NCI-H2029 treated with DMSO at 0.1 percent for 48 hours (cell line): Measurements from ENCODE around the gene CCNC.

Experiments used
- DNase-seq: peaks from one replicate; lab custom pipeline; 2025; lab: John Stamatoyannopoulos, UW

Gene CCNC

GRCh38 chr6:99568103-99568933 lies at the start of gene CCNC:
TSS of gene CCNC (minus strand) at chr6:99568660. CDS start at chr6:99568527, 133 bp downstream.
- peak; percentile 90 for DNase-seq

DNA sequence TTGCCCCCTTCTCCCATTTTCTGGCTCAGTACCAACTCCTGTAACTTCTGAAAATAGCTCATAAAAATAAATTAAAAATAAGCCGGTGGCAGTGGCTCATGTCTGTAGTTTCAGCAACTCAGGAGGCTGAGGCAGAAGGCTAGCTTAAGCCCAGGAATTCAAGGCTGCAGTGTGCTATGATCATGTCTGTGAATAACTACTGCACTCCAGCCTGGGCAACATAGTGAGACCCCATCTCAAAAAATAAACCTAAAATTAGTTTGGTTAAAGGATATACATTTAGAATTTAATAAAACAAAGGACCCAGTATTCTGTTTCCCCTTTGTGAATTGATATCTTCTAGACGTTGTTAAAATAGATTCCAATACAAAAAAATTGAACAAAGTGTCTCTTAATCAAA lies 48.7 kb upstream of the CCNC start:
- no peak for DNase-seq

DNA sequence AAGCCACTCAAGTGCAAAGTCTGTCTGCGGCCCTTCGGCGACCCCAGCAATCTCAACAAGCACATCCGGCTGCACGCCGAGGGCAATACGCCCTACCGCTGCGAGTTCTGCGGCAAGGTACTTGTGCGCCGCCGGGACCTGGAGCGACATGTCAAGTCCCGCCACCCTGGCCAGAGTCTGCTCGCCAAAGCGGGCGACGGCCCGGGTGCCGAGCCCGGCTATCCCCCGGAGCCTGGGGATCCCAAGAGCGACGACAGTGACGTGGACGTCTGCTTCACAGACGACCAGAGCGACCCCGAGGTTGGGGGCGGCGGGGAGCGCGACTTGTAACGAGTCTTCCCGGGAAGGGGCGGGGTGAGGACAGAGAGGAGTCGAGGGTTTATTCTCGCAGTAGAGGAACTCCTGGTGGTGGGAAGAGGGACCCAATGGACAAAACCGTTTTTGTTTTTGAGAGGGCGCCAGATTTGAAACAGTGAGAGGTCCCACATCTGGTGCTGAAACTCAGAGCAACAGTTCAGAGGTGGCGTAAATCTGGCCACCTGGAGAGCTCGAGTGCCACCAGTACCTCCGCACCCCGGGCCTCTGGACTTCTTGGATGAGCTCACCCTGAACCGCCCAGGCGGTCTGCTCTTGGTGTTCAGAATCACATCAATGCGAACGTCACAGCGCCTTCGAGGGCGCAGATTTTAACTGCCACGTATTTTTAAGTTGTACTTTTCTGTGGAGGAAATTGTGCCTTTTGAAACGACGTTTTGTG lies 46.1 kb upstream of the CCNC start:
- no peak for DNase-seq

DNA sequence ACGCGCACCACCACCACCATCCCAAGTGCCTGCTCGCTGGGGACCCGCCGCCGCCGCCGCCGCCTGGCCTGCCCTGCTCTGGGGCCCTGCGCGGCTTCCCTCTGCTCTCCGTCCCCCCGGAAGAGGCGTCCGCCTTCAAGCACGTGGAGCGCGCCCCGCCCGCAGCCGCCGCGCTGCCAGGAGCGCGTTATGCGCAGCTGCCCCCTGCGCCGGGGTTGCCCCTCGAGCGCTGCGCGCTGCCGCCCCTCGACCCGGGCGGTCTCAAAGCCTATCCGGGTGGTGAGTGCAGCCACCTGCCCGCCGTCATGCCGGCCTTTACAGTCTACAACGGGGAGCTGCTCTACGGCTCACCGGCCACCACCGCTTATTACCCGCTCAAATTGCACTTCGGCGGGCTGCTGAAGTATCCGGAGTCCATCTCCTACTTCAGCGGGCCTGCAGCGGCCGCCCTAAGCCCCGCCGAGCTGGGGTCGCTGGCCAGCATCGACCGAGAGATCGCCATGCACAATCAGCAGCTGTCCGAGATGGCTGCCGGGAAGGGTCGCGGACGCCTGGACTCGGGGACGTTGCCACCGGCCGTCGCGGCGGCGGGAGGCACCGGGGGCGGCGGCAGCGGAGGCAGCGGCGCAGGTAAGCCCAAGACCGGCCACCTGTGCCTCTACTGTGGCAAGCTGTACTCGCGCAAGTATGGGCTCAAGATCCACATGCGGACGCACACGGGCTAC lies 45.4 kb upstream of the CCNC start:
- no peak for DNase-seq

DNA sequence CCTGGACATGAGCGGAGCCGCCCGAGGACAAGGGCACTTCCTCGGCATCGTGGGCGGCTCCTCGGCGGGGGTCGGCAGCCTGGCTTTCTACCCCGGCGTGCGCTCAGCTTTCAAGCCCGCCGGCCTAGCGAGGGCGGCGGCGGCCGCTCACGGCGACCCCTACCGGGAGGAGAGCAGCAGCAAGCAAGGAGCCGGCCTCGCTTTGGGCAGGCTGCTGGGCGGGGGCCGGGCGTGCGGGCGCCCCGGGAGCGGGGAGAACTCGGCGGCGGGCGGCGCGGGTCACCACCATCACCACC lies 44.9 kb upstream of the CCNC start:
- DNase-seq: no peak

- no peak for DNase-seq
Measured at GRCh38 chr6:99612551-99613408, 44.3 kb upstream of the CCNC start.

DNA sequence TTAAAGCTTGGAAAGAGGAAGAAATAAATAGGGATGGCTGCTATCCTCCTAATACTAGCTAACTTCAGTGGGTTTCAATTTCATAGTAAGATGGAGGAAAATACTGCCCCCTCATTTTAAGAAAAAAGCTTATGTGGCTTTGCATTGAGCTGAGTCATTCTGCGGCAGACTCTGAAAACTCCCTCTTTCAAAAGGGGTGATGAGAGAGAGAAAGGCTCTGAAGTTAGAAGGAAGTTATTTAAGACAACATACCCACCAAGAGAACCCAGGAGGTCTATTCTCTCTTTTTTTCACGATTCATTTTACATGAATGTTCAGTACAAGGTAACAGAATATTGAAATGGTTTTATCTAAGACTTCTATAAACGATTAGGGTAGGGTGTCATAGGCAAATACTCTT lies 42.7 kb upstream of the CCNC start:
- no peak for DNase-seq

GRCh38 chr6:99609905-99610489 lies 41.5 kb upstream of the CCNC start:
- no peak for DNase-seq

DNA sequence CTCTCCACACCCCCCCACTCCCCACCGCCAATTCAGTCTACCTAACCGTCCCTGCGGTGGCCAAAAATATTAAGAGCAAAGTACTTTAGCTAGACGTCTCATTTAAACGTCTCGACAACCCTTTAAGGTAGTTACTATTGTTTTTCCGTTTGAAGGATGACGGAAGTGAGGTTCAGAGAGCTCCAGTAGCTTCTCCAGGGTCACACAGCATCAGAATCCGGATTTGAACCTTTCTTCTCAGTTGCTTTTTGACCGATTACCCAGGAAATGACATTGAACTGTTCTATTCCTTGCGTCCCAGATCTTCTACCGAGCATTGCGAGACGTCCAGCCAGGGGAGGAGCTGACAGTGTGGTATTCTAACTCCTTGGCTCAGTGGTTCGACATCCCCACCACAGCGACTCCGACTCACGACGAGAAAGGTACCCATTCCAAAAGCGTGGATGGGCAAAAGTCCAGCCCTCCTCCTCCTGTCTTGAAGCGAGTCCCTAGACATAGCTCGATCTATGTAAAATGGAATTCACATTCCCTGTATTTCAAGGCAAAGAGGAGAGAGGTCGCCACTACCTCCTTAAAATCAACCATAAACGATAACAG lies 40.5 kb upstream of the CCNC start:
- DNase-seq: no peak

GRCh38 chr6:99608059-99608885 lies 39.8 kb upstream of the CCNC start:
- no peak for DNase-seq

DNA sequence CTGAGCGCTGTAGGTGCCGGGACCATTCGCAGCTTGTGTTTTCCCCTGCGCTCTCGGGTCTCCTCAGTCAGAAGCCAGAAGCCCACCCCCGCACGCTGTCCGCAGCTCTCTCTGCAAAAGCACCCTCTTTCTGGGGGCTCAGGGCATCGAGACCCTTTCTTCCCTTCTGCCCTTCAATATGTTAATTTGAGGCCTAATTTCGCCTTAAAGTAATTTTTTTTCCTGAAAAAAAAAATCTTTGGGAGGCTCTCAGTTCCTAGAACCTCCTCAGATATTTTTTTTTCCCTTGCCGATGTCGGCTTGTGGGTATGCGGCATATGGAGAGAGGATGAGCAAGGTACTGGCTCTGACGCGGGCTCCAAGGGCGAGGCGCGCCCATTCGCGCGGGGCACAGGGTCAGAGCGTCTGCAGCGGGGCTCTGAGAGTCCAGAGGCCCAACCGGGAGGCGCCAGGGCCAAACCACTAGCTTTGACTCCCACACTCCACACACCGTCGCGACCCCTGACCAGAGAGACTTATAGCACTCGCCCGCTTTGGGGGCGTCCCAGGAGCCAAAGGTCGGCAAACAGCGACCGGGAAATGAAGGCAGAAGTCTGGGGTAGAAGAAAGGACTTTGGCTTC lies 39.1 kb upstream of the CCNC start:
- no peak for DNase-seq

- no peak for DNase-seq
Measured at GRCh38 chr6:99606656-99607415, 38.4 kb upstream of the CCNC start, which contains the start of gene PRDM13. TSS of gene PRDM13 (plus strand) at chr6:99606833. CDS start at chr6:99607035, 202 bp downstream.

DNA sequence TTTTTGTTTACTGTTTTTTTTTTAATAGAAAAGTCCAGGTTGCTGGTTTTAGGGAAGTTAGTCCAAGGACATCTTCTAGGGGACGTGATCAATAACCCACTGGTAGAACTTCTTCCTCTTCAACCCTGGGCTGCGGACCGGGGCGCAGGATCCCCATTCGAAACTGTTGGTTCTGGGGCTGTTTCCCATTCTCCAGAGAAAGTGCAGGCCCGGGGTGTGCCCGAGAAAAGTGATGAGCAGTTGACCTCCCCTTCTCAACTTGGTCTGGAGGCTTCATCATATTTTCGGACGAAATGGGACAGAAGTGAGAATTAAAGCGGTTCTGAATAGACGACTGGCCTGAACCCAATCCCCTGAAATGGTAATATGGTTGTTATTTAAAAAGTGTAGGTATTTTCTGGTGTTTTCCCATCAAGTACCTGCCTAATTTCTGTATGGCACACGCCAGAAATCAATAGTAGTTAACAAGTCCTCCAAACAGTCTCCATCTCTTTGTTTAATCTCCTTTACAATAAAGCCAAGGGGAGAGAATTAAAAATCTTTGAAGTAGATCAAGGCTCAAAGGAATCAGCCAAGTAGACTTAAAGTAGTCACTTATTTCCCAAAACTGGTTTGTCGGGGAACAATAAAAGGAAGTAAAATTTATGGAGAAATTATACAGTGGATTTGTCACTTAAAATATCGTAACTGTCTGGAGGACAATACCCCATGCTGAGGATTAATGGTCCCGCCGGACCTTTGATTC lies 37.6 kb upstream of the CCNC start:
- DNase-seq: no peak

- DNase-seq: no peak
Measured at GRCh38 chr6:99605074-99605734, 36.7 kb upstream of the CCNC start.

GRCh38 chr6:99604166-99605073 lies 36.0 kb upstream of the CCNC start:
- DNase-seq: no peak

DNA sequence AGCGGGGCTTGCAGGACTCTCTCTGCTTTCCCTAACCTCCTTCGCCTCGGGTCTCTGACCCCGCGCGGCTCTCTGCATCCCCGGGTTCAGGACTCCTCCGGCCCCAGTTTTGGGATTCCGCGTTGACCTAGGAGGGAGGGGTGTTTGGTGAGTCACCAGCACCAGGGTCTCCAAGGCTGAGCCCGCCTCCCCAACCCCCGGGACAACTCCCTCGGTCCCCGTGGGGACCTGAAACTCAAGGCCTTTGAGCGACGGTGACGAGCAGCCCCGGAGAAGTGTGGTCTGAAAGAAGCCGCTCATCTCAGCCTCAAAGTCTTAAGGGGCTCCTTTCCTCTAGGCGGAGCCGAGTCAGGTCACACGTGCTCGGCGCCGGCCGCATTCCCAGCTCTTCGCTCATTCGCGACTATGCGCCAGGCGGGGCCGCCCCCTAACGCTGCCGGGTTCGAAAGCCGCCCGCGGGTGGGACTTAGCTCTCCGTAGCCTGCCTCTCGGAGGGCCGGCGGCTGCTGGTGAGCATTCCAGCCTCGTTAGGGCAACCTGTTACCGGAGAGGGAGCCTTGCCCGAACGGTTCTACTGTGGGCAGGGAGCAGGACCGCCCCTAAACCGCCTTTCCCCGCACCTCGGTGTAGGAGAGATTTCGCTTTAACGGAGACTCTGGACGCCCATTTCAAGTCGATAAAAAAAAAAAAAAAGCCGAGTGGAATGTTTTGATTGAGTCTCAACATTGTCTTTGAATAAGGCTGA lies 35.1 kb upstream of the CCNC start:
- no peak for DNase-seq
